Mononuclear cell (primary cell): ENCODE data around the gene CHAD. TPM values are rescaled to one million over a fixed set of nuclear protein-coding genes. Genes with fewer than 3 reads are reported as not detected.

Experiments used
- H3K27me3 ChIP-seq: 2 replicates; pipeline ENCODE4 v1.6.0; 2011; ENCODE audit warnings: low read length, control low read depth; ENCODE audit not compliant: insufficient read depth
- H3K4me1 ChIP-seq: 2 replicates; pipeline ENCODE4 v1.5.1; 2011; ENCODE audit warnings: mild to moderate bottlenecking, low read length, control low read depth; ENCODE audit not compliant: insufficient read depth
- H3K4me3 ChIP-seq: 2 replicates; pipeline ENCODE4 v1.5.1; 2011; ENCODE audit warnings: mild to moderate bottlenecking, low read length, moderate library complexity
- H3K9me3 ChIP-seq: 2 replicates; pipeline ENCODE4 v1.5.1; 2011; ENCODE audit warnings: low read depth, mild to moderate bottlenecking, control low read depth, low read length
- total RNA-seq: library from RNA; depleted of rRNA; stranded (reverse); fragments of >200 nt; gene quantifications from one replicate; pipeline ENCODE4 v1.2.3, GENCODE V29; 2012

The CHAD gene
- total RNA-seq, 1 donor = not detected

DNA sequence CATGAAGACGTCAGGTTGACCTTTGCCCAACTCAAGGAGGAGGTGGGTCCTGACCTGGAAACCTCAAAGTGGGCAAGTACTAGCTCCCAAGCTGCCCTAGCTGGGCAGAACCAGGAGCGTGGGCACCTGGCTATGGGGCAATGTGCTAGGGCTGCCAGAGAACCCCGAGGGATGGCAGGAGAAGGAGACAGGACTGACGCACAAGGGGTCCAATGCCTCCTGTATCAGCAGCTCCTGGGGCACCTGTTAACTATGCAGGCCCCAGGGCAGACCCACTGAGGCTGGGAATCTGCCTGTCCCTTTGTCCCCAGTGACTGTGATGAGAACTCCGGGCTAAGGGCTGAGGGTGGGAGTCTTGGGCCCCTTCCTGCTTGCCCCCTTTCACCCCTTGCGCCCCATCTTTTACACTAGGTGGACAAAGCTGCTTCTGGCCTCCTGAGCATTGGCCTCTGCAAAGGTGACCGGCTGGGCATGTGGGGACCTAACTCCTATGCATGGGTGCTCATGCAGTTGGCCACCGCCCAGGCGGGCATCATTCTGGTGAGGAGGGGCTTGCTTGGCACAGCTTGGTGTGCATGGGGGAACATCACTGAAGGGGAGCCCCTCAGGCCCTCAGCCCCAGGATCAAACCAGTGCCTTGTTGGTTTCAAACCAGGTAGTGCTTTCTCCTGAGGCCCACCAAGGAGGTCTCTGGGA, 7.7 kb downstream of the CHAD start:
- Histone ChIP-seq H3K9me3 (no peaks in the 10 kb centered on the region), H3K4me3 (no peak overlapping the region), H3K27me3 (no peaks in the 10 kb centered on the region), H3K4me1 (no peaks in the 10 kb centered on the region)

DNA sequence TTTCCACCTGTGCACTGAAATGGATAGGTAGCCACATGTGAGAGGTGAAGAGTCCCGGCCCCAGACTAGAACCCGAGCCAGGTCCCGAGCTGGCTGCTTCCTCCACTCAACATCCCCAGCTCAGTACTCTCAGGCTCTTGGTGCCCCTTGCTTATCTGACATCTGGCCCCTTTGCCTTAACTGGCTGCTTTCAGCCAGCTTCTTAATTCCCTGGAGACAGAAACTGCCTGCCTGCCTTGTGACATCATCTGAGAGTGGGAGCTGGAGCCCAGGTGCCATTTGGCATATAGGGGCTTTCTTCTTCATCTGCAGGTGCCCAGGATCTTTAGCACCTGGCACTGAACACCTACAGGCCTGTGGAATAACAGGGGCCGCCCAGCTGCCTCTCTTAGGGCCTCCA, 8.9 kb downstream of the CHAD start:
- Histone ChIP-seq H3K4me3 (no peak overlapping the region), H3K4me1 (no peaks in the 10 kb centered on the region), H3K9me3 (no peaks in the 10 kb centered on the region), H3K27me3 (no peaks in the 10 kb centered on the region)

DNA sequence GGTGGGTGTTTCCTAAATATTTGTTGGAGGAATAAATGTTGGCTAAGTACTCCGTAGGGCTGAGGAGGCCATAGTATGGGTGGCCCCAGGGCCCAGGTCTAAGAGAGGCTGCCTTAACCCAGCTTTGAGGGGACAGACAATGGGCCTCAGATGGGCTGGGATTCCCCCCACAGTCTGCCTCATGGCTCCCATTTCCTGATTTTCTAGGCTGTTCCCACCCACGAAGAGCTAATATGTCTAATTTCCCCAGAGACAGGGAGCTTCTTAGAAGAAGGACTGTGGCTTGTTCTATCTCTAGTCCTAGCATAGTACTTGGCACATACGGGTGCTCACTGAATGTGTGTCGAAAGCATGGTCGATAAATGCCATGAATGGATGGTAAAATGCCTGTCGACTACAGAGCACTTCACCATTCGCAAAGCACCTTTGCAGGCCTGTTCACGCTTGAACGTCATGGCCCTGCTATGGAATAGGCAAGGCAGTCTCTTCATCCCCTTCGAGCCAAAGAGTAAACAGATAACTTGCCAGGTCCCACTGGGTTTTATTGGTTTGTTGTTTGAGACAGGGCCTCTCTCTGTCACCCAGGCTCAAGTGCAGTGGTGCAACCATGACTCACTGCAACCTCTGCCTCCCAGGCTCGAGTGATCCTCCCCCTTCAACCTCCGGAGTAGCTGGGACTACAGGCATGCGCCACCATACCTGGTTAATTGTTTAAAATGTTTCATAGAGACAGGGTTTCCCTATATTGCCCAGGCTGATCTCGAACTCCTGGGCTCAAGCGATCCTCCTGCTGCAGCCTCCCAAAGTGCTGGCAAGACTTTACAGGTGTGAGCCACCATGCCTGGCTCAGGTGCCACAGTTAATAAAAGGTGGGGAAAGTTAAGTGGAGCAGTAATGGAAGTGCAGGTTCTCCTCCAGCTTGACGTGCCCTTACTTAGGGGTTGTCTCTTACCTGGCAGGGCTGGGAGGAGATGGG, 9.7 kb downstream of the CHAD start:
- Histone ChIP-seq H3K4me1 (no peaks in the 10 kb centered on the region), H3K27me3 (no peaks in the 10 kb centered on the region), H3K9me3 (no peaks in the 10 kb centered on the region), H3K4me3 (no peak overlapping the region)

DNA sequence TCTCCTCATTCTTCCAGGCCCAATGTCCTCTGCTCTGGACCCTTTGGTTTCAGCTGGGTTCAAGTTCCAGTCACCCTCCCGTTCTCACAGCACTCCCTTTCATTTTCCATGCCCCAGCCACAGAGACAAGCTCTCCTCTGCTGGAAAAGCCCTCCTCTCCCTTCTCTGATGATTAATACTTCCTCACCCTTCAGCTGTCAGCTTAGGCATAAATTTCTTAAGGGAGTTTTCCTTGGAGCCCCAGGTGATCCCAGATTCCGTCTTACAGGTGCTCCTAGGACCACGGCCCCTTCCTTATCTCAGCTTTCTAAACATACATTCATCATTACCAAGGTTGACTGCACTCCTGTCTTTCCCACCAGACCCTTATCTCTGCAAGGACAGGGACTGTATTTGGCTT, 10.4 kb downstream of the CHAD start:
- Histone ChIP-seq H3K27me3 (no peaks in the 10 kb centered on the region), H3K4me3 (no peak overlapping the region), H3K9me3 (no peaks in the 10 kb centered on the region), H3K4me1 (peaks cover under 1% of the 10 kb centered on the region)

DNA sequence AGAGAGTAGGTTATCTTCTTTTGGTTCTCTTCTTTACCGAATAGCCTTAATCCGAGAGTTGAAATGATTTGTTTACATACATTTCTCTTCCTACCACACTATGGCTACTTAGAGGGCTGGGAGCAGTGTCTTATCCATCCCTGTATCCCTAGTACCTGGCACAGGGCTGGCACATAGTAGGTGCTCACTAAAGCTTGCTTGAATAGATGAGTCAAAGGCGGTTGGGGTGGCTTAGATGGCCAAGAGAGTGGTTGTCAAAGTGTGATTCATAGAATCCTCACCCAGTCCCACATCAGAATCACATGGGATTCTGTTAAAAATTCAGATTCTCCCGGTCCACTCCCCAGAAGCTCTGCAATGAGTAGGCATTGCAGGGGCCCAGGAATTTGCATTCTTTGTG, 11.1 kb downstream of the CHAD start:
- H3K4me3 ChIP-seq = no peak overlapping the region
- H3K9me3 ChIP-seq = no peaks in the 10 kb centered on the region
- H3K4me1 ChIP-seq = peaks cover 7% of the 10 kb centered on the region
- H3K27me3 ChIP-seq = no peaks in the 10 kb centered on the region

DNA sequence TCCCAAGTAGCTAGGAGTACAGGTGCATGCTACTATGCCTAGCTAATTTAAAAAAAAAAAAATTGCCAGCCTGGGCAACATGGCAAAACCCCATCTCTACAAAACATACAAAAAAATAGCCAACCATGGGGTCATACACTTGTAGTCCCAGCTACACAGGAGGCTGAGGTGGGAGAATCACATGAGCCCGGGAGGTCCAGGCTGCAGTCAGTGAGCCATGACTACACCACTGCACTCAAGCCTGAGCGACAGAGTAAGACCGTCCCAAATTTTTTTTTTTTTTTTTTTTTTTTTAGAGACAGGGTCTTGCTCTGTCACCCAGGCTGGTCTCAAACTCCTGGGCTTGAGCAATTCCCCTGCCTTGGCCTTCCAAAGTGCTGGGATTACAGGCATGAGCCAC, 14.8 kb downstream of the CHAD start:
- Histone ChIP-seq H3K9me3 (no peaks in the 10 kb centered on the region), H3K4me1 (peaks cover 23% of the 10 kb centered on the region), H3K4me3 (no peak overlapping the region), H3K27me3 (no peaks in the 10 kb centered on the region)

DNA sequence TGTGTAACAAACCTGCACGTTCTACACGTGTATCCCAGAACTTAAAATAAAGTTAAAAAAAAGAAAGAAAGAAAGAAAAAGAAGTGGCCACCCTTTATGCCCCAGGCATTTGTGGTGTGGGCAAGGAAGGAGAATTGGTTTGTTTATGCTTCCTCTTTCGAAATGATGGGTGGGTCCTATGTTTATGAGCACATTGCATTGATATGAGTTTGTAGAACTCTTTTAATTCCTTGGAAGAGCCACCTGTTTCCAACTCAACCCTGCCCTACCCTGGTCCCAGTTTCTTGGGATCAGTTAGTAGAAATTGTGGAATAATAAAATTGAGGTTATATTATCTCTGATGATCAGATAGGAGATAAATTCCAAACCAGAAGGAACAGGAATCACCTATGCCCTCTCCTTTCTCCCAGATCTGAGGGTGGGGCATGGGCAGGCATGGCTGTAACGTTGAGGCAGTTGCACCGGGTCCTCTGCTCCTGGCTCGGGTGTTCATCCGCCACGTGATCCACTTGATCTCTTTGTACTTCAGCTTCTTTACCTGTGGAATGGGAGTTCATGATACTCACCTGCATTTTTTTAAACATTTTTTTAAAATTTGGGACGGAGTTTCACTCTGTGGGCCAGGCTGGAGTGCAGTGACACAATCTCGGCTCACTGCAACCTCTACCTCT, 15.9 kb downstream of the CHAD start:
- H3K4me1 ChIP-seq = peaks cover 23% of the 10 kb centered on the region
- no peaks in the 10 kb centered on the region for H3K27me3 ChIP-seq
- no peaks in the 10 kb centered on the region for H3K9me3 ChIP-seq
- no peak overlapping the region for H3K4me3 ChIP-seq

DNA sequence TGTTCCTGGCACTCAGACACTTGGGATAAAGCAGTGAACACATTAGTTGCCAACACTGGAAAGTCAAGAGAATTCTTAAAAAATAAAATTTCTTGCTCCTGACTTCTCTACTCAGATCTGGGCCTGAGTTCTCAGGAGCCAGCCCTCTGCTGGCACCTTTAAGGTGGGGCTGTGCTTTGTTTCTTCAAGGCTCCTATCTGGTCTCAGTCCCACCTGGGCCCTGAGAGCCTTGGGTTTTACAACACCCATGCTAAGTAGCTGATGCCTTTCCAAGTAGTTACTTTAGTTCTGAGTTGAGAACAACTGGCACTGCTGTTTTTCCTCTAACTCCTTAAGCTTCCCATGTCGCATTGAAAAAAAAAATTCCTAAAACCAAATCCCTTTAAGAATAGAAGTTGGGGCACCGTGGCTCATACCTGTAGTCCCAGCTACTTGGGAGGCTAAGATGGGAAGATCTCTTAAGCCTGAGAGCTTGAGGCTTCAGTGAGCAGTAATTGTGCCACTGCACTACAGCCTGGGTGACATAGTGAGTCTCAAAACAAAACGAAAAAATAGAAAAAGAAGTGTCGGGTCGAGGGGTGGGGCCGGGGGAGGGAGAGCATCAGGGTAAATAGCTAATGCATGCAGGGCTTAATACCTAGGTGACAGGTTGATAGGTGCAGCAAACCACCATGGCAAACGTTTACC, 16.6 kb downstream of the CHAD start:
- Histone ChIP-seq H3K4me1 (peaks cover 23% of the 10 kb centered on the region), H3K4me3 (no peak overlapping the region), H3K9me3 (no peaks in the 10 kb centered on the region), H3K27me3 (no peaks in the 10 kb centered on the region)

DNA sequence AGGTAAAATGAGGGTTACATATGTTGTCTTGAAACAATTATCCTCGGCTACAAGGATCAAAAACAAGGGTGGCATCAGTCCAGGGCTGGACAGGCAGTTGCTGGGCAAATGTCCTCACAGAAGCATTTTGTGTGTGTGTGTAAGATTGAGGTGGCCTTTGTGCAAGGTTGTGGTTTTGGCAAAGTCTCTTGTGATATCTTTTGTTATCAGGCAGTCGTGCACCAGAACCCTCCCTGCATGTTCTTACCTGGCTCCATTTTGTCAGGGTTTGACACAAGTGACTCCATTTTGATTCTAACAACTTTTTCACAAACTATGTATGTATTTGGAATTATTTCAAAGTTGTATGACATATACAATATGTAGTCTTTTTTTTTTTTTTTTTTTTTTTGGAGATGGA, 20.0 kb downstream of the CHAD start:
- no peak overlapping the region for H3K4me3 ChIP-seq
- peaks cover 23% of the 10 kb centered on the region for H3K4me1 ChIP-seq
- H3K9me3 ChIP-seq = no peaks in the 10 kb centered on the region
- H3K27me3 ChIP-seq = no peaks in the 10 kb centered on the region

DNA sequence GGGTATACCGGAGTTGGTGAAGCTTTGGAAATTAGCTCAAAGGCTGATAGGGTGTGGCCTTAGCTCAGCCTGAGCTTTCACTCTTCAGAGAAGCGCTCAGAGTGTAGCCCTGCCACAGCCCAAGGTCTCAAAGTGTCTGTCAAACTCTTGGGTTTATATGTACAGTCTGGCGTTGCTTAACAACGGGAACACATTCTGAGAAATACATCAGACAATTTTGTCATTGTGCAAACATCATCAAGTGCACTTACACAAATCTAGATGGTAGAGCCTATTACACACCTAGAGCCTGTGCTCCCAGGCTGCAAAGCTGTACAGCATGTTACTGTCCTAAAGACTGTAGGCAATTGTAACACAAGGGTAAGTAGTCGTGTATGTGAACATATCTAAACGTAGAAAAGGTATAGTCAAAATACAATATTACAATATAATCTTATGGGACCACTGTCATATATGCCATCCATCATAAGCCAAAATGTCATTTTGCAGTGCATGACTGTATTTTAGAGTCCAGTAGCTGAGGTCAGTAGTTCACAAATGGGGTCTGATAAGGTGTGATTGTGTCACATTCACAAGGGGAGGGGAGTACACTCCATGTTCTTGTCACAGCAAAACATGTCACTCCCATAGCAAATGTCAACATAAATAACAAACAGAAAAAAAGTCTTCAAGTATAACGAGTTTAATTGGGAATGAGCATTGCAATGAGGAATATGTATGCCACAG, 20.6 kb downstream of the CHAD start:
- H3K9me3 ChIP-seq = no peaks in the 10 kb centered on the region
- peaks cover 20% of the 10 kb centered on the region for H3K4me1 ChIP-seq
- H3K27me3 ChIP-seq = no peaks in the 10 kb centered on the region
- H3K4me3 ChIP-seq = no peak overlapping the region

DNA sequence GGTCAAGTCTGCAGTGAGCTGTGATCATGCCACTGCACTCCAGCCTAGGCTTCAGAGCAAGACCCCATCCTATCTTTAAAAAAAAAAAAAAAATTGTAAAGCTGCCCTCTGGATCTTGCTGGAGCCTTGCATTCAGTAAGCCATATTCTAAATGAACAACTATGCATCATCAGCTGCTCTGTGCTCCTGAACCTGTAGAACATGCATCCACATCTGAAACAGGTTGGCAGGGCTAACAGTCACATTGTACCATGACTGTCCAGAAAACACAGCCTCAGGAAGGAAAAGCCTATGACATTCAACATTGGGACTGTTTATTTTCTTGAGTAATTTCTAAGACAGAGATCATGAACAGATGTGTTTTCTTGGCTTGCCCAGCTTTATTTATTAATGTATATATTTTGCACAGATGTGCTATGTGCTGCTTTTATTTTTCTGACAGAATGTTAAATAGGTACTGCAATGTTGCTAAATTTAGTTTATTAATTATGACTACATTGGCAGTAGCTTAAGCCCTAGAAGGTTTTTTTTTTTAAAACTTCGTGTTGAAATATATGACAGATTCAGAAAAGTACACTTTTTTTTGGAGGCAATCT, 22.9 kb downstream of the CHAD start:
- Histone ChIP-seq H3K4me3 (no peak overlapping the region), H3K4me1 (no peaks in the 10 kb centered on the region), H3K9me3 (no peaks in the 10 kb centered on the region), H3K27me3 (no peaks in the 10 kb centered on the region)

DNA sequence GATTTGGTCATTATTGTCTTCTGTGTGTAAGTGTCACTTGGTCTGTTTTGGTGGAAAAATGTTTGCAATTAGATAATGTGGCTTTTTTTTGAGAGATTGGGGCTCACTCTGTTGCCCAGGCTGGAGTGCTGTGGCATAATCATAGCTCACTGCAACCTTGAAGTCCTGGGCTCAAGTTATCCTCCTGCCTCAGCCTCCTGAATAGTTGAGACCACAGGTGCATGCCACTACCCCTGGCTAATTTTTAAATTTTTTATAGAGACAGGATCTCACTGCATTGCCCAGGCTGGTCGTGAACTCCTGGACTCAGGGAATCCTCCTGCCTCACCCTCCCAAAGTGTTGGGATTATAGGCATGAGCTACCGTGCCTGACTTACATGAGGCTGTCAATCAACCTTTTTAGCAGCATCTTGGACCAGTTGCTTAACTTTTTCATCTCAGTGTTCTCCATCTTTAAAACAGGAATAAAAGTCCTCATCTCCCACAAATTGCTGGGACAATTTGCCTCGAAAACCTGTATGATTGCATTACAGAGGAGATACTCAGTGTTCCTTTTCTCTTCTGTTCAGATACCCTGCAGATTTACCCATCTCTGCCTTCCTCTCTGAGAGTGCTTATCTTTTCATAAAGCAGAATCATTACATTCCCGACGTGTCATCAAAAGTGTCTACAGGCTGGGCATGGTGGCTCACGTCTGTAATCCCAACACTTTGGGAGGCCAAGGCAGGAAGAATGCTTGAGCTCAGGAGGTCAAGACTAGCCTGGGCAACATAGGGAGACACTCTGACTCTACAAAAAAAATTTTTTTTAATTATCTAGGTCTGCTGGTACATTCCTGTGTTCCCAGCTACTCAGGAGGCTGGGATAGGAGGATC, 23.6 kb downstream of the CHAD start:
- Histone ChIP-seq H3K4me3 (no peak overlapping the region), H3K4me1 (no peaks in the 10 kb centered on the region), H3K27me3 (no peaks in the 10 kb centered on the region), H3K9me3 (no peaks in the 10 kb centered on the region)

DNA sequence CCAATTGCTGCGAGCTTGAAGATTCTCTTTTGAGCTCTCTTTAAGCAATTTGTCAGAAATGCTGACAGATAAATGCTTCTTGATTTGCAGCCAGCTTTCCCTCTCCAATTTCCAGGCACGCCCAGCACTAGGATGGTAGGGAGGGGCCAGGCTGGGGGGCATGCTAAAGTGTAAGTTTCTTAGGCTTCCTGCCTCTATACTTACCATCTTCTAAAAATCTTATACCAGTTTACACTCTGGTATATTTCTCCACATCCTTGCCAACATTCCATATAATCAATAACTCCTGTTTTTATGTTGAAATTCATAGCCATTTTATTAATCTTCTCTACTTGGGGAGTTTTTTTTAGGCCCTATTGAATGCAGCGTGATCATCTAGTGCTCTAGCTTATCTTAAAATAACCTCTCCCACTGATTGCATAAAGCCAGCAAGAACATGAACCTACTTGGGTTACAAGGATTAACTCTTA, 25.1 kb downstream of the CHAD start:
- Histone ChIP-seq H3K4me1 (no peaks in the 10 kb centered on the region), H3K4me3 (no peak overlapping the region), H3K27me3 (no peaks in the 10 kb centered on the region), H3K9me3 (no peaks in the 10 kb centered on the region)
